HG02970 (cell line): Measurements from ENCODE around the gene OSBPL3.

Experiments used
- ATAC-seq: cut with Tn5 transposase; IDR thresholded peaks from one replicate; pipeline ENCODE4 v1.9.1; 2021; ENCODE audit warnings: mild to moderate bottlenecking, moderate library complexity, moderate number of reproducible peaks; ENCODE audit not compliant: unreplicated experiment, low FRiP score

Gene OSBPL3

DNA sequence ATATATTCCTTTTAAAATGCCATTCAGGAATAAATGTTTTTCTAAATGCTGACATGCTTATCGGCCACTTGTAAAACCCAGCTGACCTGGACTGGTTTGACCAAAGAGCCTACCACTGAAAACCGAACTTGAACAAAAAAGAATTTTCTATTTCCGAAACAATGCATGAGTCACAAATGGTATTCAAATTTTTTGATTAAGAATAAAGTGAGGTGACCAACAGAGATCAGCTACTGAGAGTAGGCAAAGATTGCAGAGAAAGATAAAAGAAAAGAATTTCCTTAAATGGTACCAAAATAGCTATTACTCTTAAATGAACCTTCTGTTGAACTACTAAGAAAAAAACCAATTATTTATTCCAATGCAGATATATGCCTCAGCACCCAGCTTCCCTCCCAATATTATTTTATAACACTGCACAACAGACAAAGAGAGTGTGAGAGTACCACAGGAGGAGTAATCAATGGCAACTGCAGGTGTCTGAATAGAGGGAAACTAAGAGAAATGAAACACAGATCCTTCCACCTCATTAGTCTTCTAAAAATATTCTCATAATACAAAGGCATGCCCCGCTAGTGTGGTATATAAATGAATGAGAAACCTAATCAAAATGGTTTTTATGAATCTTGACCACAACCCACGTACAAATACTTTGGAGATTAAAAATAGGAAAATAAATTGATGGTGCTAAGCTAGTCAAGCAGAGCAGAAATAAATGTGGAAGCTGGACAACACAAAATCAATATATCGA is 20.1 kb downstream of the OSBPL3 start:
- no peak for ATAC-seq

DNA sequence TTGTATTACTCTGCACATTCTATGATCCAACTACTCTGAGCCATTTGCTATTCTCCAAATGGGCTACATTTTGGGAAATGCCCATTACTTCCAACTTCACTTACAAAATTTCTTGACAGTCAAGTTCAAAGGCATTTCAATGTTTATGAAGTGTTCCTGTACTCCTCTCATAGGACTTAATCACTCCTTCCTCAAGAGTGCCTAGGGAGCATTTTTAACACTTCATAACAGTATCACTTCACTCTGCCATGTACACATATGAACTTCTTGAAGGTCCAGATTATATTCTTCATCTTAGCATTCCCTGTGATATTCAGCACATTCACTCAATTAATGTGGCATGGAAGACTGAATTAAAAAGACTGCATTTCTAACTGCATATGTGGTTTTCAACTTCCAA is 21.6 kb downstream of the OSBPL3 start:
- no peak for ATAC-seq

DNA sequence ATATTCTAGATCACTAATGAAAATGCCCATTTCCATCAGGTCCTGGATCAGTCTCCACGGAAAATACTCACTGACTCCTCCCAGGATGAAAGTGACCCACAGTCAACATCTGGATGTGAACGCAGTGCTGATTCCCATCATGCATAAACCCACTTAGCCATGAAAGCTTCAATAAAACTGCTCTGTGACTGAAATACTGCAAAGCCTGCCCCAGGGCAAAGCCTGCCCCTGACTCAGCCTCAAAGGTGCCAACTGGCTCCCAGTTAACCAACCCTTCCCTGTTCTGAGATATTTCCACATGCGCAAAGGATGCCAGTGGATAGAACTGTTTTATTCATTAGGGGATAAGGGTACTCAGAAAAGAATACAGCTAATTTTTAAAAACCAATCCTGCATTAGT is 24.0 kb downstream of the OSBPL3 start:
- no peak for ATAC-seq

DNA sequence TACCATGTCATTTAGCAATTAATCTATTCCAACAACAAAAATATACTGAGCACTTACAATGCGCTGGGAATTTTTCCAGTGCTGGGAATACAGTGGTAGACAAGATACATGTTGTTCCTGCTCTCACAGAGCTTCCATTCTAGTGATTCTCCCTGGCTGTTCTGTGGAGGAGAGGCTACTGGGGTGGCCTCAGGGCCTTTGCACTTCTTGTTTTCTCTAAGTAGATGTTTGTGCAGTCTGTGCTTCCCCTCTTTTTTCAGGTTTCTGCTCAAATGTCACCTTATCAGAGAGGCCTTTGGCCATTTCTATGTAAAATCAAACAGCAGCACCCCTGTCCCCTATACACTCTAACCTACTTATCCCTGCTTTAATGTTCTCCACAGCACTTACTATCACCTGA is 24.7 kb downstream of the OSBPL3 start:
- no peak for ATAC-seq

DNA sequence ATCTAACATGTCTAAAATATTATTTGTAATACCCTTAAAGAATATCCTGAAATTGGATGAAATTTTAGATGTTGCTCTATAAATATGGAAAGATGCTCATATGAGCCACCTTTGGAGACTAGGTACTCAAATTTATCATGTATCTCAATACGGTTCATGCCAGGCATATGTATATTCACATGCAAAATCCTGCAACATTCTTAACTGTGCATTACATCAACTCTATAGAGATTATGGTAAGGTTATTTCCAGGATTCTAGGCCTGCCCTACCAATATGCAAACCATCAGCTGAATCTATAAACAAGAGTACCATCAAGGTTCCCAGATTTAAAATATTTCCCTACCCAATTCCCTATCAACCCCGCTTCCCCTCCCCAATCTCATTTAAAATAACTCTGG is 27.5 kb downstream of the OSBPL3 start:
- no peak for ATAC-seq

DNA sequence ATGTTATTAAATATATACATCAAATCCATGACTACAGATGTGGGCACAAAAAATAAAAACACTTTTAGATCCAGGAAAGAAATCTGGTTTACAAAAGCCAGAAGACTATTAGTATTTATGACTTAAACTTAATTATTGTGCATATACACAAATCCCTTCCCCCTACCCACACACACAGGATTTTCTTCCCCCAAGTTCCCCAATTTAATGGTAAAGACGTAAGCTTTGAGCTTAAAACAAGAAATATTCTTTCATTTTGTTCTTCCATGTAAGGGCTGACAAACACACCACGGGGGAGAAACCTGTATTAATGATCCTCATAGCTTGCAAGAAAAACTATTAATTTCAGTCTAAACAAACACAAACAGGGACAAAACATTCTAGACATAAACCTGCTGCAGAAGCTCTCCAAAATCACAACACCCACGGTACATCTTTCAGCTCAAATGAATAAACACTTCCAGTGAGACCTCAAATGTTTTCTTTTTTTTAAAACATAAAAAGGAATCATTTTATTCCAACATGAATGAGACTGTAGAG is 28.5 kb downstream of the OSBPL3 start:
- ATAC-seq, result no peak

DNA sequence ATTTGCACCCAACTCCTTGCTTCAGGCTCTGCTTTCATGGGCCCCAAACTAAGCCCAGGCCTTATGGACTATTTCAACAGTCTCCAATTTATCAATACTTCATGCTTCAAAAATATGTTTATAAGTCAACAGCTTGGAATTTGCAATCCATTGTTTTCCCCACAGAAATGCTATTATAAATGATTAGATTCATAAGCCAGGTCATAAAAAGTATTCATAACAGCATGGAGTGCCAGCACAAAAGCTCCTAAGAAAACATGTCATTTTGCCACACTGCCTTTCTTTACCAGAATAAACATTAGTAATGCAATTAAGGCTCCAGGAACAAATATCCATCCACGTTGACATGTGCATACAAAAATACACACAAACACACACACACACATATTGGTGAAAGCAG is 30.1 kb downstream of the OSBPL3 start:
- no peak for ATAC-seq

DNA sequence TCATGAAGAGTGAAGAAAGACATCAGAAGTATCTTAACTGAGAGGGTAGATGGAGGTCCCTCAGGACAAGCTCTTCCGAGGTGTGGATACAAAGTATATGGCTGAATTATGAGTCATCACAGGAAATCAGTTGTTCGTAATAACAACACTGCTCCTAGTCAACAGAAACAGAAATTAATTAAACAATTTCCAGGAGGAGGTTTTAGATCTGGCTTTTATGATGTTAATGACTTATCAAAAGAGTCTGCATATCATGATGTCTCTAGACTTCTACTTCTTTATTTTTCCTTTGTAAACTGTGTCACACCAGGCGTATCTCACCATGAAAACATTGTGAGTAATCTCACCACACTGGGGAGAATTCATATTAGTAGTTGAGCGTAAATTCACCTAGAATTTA is 31.2 kb downstream of the OSBPL3 start:
- ATAC-seq, result no peak

DNA sequence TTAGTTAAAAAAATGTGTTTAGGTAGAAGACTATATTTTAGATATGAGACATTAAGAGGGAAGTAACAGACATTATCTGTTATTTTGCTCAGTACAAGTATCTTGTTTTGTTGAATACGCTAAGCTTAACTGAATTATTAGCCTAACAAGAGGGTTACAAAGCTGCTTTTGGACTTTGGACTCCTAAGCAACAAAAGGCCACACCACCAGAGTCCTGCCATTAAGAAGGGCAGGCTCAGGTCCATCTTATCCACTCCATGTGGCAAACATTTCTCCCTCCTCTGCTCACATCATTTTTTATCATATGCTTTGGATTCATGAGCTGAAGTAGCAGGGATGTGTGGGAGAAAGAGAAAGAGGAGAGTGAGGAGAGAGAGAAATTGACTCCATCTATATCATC is 33.5 kb downstream of the OSBPL3 start:
- no peak for ATAC-seq

DNA sequence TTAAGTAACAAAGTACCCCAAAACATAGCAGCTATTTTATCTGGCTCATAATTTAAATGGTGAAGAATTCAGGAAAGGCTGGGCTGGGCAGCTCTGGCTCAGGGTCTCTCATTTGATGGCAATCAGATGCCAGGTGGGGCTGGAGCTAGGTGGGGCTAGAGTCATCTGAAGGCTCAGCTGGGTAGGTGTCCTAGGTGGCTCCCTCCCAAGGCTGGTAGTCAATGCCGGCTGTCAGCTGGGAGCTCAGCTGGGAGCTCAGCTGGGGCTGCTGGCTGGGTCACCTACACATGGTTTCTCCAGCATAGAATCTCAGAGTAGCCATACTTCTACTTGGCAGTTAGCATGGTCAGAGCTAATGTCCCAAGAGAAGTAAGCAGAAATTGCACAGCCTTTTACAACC is 34.1 kb downstream of the OSBPL3 start:
- ATAC-seq, result no peak

DNA sequence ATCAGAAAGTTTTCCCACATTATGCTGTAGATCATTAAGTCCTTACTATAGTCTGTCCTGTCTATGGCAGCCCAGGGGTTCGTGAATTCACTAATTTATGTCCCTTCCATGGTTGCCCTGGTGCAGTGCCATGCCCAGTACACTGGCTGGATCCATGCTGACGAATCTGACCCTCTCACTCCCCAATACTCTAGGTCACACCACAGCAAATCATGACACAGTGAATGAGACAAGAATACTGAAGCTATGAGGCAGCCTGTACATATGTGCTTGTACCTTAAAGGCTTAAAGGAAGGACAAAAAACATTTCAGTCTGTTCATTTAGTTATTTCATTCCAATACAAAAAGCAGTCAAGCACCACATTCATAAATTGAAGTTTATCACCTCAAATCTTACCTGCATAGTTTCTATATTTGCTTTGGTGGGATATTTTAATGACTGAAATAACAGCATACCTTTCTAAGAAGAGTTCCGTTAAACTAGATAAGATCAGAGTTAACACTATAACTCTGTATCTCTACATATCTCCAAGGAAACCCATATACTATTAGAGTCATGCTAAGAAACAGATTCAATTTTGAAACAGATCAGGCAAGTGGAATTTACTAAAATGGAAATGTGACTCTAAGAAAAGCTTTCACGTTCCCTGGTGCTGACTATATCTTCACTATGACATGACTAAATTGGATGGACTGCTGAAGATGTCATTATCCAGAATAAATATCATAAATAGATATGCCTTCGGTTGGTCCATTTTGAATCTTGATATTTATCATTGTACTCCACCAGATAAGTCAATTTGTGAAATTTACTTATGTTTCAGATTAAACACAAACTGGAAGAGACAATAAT is 36.7 kb downstream of the OSBPL3 start:
- ATAC-seq, result no peak

DNA sequence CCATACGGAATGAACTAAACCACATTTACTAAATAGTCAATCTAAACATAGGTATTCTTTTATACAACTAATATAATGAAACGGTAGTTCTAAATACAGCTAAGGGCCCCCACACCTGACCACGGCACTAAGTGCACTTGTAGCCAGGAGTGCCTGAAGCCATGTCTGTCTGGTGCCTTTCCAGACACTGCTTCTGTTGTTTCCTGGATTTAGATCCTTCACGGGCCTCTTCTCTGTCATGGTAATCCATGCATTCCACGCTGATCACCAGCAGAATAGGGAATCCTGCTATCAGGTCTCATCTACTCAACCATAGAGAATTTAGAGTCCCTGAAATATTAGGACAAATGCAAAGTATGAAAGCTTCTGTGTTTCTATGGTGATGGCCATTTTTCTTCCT is 37.8 kb downstream of the OSBPL3 start:
- no peak for ATAC-seq

DNA sequence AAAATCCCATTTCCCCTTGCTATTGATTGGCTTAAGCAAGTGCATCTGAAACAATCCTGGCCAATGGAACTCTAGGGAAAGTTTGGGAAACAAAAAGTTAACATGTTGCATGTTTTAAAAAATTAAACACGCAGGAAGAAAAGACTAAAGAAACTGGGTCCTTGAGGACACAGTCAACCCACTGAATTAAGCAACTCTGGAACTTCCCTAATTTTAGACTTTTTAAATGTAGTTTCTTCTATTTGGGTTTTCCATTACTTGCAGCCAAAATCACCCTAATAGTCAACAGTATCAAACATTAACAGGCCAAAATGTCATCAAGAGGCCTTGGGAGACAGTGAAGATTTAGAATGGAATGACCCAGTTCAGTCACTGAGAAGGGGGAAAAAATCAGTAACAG is 40.6 kb downstream of the OSBPL3 start:
- no peak for ATAC-seq

DNA sequence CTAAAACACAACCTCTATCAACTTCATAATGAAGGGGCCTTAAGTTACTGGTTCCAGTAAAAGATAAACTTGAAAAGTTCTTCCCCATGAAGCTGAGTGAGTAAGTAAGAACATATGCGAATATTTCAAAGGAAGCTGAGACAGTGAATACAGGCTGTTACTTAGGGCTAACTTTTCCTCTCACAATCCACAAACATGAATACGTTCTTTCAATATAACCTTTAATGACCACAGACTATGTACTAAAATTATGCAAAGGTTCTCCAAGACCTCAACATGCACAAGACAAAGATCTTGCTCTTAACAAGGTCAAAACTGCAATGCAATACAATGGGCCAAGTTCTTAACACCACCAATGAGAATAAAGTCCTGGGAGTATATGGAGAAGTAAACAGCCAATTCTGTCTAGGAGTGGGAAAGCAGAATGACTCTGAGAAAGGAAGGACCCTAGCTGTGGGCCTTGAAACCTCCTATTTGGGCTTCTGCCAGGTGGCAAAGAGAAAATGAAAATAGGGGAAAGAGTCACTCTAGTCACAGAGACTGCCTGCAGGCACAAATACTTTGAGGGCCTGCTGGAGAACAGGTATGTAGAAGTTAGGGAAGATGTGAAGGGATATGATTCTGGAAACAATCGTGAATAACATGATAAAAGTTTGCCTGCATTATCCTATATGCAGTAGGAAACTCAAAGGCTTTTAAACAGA is 43.7 kb downstream of the OSBPL3 start:
- ATAC-seq, result no peak

DNA sequence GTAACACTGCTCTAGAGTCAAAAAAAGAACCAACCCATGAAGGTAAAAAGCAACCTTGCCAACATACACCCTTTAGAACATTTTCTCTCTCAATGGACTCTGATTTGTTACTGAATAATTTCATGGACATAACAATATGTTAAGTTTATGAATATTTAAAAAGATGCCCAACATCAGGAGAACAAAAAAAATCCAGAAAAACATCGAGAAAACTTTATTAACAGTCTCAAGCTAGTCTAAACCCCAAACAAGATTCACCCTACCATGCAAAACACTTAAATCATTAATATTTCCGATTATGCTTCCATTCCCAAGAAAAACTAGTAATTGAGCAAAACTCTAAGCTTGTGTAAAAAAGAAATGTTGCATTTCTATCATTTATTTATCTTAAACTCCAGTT is 46.7 kb downstream of the OSBPL3 start:
- ATAC-seq, result no peak

DNA sequence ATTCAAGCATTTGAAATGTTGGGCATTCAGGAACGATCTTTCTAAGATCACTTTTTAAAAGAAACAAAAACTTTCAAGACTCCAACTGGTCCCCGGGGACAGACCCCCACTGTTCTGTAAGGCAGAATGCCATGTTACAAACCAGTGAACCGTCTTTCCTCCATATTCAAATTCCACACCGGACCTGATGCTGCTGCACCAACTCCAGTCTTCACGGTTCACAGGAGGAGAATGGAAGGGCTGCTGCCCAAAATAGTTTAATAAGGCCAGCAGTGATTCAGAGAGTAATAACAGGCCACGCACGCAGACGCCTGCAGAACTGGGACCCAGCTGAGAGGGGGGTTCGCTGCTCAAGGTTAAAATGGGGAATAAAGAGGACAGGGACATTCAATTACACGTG is 47.2 kb downstream of the OSBPL3 start:
- ATAC-seq, result no peak

DNA sequence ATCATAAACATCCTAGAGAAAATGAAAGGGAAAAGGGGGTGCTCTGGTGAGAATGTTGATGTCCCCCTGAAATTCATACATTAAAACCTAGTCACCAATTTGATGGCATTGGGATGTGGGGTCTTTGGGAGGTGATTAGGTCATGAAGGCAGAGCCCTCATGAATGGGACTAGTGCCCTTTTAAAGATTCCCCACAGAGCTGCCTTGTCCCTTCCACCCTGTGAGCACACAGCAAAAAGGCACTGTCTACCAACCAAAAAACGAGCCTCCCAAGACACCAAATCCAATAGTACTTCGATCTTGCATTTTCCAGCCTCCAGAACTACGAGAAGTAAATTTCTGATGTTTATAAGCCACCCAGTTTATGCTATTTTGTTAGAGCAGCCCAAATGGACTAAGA is 47.6 kb downstream of the OSBPL3 start:
- ATAC-seq, result no peak

DNA sequence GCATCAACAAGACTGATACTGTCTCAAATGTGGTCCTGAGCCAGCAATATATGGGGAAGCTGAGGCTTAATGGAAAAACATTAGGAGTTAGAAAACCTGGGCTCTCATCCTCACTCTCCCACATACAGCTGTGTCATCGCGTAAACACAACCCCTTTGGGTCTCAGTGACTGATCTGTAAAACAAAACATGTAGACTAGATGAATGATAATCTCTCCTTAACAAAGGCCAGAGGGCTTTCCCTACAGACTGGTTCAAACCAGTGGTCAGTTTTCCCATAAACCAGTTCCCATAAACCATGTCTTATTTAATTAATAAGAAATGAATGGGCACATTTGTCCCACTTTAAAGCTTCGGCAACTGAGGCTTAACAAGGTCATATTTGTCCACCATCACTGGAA is 48.1 kb downstream of the OSBPL3 start:
- no peak for ATAC-seq

DNA sequence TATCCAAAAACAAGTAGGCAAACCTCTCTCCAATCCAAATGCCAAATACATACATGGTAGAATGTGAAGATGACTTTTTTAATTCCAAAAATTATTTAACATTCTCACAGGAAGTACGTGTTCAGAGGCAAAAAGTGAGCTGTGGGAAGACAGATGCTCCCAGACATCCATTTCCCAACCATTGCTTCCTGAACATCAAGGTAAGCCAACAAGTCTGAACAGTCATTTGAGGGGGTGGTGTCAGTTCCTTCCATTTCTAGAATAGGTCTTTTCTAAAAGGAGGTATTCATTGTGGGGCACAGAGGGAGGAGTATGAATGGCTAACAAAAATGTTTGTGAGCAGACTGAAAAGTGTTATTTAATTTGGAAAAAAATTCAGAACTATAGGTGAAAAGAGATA is 49.1 kb downstream of the OSBPL3 start:
- no peak for ATAC-seq

DNA sequence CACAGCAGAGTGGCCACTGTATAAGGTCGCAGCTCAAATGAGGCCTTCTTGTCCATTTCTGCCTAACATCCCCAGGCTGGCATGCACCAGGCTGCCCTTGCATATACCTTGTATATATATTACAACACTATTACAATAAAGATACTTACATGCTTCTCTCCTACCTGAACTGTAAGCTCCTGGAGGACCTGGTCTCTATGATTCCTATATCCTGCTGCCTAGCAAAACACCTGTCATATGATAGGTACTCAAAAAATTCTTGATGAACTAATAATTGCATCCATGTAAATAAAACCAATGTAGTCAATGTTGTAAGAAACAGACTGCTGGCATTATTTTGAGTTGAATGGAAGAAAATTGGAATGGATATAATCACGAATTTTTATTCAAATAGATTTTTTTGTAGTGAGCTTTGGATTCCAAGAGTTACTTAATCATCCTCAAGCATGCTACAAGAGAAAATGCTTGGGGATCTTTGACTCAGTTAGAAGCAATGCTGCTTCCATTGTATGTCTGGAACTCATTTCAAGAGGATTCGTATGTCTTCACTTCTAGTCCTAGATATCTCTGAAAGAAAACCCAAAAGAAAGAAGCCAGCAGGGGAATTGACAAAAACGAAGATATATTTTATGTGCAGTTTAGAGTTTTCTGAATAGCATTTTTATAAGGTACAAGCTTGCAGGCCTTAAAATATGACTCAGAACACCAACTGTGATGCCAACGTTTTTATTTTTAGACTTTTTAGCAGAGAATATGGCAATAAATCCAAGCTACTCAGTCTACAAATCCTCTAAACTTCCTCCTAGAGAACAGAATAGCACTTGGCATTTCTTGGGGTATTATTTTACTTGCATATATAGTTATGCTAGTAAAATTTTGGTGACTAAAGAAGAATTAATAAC is 53.1 kb downstream of the OSBPL3 start:
- ATAC-seq, result no peak
